ENCODE data around the gene CDK5RAP1.
A peak's percentile ranks its signal among the peaks of the same experiment; 100 is the strongest.
"Not testable (repeated sequence)": the region's sequence is repeated elsewhere in the genome, so short reads cannot be mapped to it uniquely, and the experiment has no call there.

Gene CDK5RAP1

DNA sequence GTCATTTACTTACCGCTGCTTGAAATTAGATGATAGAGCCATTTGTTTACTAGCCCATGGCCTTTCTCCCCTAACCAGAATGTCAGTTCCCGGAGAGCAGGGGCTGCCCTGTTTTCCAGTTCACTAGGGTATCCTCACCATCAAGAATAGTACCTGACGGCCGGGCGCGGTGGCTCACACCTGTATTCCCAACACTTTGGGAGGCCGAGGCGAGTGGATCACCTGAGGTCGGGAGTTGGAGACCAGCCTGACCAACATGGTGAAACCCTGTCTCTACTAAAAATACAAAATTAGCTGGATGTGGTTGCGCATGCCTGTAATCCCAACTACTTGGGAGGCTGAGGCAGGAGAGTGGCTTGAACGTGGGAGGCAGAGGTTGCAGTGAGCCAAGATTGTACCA lies 22.6 kb upstream of the CDK5RAP1 start:
- not testable (repeated sequence) for DNase-seq (ENCODE audit: low read depth); H3K4me3 ChIP-seq (ENCODE audit: low read depth, low read length)

GRCh38 chr20:33423141-33423834 lies 22.0 kb upstream of the CDK5RAP1 start:
- DNase-seq (ENCODE audit: low read depth), result peak; percentile 68
- no peak overlapping the region for H3K4me3 ChIP-seq (ENCODE audit: low read depth, low read length)

- DNase-seq (ENCODE audit: low read depth), result no peak
- H3K4me3 ChIP-seq (ENCODE audit: low read depth, low read length), result no peak overlapping the region
Measured at GRCh38 chr20:33419140-33419974, 18.0 kb upstream of the CDK5RAP1 start.

DNA sequence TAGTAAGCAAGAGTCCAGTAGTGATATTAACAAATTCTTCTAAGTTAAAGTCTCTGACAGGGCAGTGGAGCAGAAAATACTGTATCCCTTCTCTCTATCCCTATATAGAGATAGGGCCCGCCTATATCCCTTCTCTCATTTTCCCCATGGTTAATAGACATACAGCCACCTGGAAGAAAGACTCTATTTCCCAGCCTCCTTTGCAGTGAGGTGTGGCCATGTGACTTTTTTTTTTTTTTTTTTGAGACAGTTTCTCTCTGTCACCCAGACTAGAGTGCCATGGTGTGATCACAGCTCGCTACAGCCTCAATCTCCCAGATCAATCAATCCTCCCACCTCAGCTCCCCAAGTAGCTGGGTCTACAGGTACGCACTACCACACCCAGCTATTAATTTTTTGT lies 16.7 kb upstream of the CDK5RAP1 start:
- no peak overlapping the region for H3K4me3 ChIP-seq (ENCODE audit: low read depth, low read length)
- no peak for DNase-seq (ENCODE audit: low read depth)

DNA sequence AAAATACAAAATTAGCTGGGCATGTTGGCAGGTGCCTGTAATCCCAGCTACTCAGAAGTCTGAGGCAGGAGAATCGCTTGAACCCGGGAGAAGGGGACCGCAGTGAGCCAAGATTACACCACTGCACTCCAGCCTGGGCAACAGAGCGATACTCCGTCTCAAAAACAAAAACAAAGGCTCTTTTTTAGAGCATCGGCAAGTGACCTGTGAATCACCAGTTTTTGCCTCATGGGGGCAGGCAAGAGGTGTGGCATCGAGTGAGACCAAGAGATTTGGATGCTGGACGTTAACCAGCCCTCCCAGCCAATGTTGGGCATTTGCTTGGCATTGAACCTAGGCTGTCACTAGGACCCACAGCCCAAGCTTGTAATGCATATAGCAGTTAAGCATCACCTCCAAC lies 14.6 kb upstream of the CDK5RAP1 start:
- no peak overlapping the region for H3K4me3 ChIP-seq (ENCODE audit: low read depth, low read length)
- DNase-seq (ENCODE audit: low read depth), result no peak

GRCh38 chr20:33412484-33412838 lies 11.1 kb upstream of the CDK5RAP1 start:
- H3K4me3 ChIP-seq (ENCODE audit: low read depth, low read length), result no peak overlapping the region
- DNase-seq (ENCODE audit: low read depth), result no peak

GRCh38 chr20:33411711-33412483 lies 10.6 kb upstream of the CDK5RAP1 start:
- DNase-seq (ENCODE audit: low read depth), result no peak
- no peak overlapping the region for H3K4me3 ChIP-seq (ENCODE audit: low read depth, low read length)

DNA sequence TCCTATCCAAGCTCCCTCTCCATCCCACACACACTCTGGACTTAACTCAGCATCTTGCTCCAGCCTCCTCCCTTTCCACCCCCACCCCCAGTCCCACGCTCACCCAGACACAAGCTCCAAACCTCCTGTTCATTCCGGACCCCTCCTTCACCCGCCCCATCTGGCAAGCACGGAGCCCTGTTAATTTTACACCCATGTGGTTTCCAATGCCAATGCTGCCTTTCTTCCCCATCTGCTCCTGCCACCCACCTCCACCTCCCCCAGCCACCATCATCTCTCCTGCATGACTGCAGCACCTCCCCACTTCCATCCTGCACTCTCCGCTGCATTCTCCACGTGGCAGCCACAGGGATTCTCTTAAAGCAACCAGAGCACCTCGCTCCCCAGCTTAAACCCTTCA lies 9.9 kb upstream of the CDK5RAP1 start:
- DNase-seq (ENCODE audit: low read depth), result no peak
- H3K4me3 ChIP-seq (ENCODE audit: low read depth, low read length), result no peak overlapping the region

DNA sequence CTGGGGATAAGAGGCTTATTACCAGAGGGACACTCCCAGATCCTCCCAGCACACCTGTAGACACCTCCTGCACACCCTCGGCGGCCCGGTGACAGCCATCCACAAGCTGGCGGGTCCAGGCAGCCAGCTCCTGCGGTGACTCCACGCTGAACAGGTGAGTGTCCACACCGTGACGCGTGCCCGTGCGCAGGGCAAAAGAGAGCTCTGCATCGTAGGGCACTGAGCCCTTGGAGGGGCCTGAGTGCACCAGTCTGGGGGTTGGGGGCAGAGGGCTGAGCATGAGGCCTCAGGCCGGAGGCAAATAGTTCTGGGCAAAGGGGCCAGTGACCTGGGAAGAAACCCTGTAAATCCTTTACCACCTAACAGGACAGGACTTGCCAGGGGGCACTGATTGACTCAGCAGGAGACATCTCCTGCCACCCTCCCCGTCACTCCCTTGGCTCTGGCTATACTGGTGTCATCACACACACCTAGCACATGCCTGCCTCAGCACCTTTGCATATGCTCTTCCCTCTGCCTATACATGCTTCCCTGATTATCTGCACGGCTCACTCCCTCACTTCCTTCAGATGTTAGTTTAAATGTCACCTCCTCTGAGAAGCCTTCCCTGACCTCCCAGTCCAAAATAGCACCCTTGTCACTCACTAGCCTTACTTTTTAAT lies 8.9 kb upstream of the CDK5RAP1 start:
- no peak for DNase-seq (ENCODE audit: low read depth)
- no peak overlapping the region for H3K4me3 ChIP-seq (ENCODE audit: low read depth, low read length)

DNA sequence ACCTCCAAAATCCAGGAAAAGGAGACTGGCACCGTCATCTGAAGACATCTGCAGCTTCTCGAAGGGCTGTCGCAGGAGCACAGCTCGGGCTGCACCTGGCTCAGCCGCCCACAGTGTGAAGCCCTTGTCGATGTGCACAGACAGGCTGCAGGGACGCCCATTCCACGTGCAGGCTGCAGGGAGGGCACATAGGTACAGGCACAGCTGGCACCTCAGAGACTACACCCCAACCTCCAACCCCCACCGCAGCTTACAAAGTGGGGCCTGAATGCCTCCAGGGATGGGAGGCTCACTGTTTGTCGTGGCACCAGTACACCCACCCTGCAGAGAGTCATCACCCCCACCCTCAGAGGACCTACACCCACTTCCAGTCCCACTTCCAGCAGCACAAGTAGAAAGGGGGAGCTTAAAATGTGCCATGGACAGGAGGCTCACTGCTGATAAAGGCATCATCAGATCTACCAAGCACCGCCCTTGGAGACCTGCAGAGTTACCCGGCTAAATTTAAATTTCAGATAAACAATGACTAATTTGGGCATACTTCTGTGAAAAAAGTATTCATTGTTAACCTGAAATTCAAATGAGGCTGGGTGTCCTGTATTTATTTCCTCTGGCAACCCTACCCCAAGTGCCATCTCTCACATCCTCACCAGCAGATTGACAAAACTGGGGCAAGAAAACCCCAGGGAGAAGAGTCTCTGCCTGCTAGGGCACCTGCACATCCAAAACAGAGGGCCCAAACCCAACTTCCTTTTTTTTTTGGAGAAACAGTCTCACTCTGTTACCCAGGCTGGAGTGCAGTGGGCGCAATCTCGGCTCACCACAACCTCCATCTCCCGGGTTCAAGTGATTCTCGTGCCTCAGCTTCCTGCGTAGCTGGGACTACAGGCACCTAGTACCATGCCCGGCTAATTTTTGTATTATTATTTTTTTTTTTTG lies 7.7 kb upstream of the CDK5RAP1 start:
- H3K4me3 ChIP-seq (ENCODE audit: low read depth, low read length), result no peak overlapping the region
- DNase-seq (ENCODE audit: low read depth), result no peak

DNA sequence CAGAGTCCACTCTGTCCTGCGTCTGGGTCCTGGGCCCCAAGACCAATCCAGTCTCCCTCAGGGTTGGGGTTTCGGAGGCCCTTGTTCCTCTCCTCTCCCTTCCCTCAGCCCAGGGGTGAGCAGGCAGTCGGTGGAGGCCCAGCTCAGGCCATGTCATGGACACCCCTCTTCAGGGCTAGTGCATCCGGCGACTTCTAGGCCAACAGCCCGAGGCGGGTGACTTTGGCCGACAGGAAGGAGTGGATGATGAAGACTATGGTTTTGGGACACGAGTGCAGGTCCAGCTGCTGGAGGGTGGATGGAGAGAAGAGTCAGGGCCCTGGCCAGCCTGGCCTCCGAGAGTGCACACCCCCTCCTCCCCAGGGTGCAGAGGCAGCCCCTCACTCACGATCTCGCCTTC lies 7.0 kb upstream of the CDK5RAP1 start:
- H3K4me3 ChIP-seq (ENCODE audit: low read depth, low read length), result no peak overlapping the region
- DNase-seq (ENCODE audit: low read depth), result no peak

GRCh38 chr20:33407796-33408195 lies 6.5 kb upstream of the CDK5RAP1 start:
- H3K4me3 ChIP-seq (ENCODE audit: low read depth, low read length), result no peak overlapping the region
- no peak for DNase-seq (ENCODE audit: low read depth)

DNA sequence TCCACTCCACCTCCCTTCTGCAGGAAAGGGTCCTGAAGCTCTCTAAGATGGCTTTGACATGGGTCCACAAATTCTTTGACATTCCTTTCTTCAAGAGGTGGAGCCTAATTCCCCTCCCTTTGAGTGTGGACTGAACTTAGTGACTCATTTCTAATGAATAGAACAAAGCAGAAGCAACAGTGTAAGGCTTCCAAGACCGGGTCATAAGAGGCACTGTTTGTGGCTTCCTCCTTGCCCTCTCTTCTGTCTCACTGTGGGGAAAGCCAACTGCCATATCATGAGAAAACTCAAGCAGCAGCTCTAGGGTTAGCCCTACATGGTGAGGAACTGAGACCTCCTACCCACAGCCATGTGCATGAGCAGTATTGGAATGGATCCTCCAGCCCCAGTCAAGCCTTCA lies 5.9 kb upstream of the CDK5RAP1 start:
- DNase-seq (ENCODE audit: low read depth), result no peak

DNA sequence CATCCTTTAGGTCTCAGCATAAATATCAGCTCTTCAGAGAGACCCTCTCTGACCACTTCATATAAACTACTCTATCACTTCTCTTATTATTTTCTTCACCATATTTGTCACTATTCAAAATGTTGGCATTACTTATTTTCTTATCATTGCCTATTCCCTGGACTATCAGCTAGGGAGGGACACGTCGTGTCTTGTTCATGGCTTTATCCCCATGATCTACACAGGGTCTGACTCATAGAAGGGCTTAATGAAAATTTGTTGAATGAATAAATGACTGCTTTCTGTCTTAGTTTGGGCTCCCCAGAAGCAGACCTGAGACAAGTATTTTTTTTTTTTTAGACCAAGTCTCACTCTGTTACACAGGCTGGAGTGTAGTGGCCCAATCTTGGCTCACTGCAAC lies 3.0 kb upstream of the CDK5RAP1 start:
- H3K4me3 ChIP-seq (ENCODE audit: low read depth, low read length), result no peak overlapping the region
- DNase-seq (ENCODE audit: low read depth), result no peak

More for the DNA sequence above, 5.9 kb upstream of the CDK5RAP1 start:
- H3K4me3 ChIP-seq (ENCODE audit: low read depth, low read length), result no peak overlapping the region

- DNase-seq (ENCODE audit: low read depth), result no peak
Measured at GRCh38 chr20:33401921-33402369, 626 bp upstream of the CDK5RAP1 start.

GRCh38 chr20:33400812-33401183 lies 521 bp downstream of the CDK5RAP1 start:
- H3K4me3 ChIP-seq (ENCODE audit: low read depth, low read length), result peak overlapping the region; percentile 93
- DNase-seq (ENCODE audit: low read depth), result no peak

More at GRCh38 chr20:33401921-33402369, 626 bp upstream of the CDK5RAP1 start:
- H3K4me3 ChIP-seq (ENCODE audit: low read depth, low read length), result peak overlapping the region; percentile 93

DNA sequence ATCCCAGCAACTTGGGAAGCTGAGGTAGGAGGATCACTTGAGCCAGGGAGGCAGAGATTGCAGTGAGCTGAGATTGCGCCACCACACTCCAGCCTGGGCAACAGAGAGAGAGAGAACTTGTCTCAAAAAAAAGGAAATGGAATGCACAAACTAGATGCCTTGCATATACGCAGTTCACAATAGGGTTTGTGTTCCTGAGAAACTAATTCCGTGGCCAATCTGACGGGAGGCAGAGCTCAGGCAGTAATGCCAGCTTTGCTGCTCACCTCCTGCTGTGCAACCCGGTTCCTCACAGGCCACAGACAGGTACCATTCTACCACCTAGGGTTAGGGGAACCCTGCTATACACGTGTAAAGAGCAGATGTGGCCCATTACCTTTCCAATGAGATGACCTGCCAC lies 1.4 kb downstream of the CDK5RAP1 start:
- peak overlapping the region; percentile 93 for H3K4me3 ChIP-seq (ENCODE audit: low read depth, low read length)
- DNase-seq (ENCODE audit: low read depth), result no peak

GRCh38 chr20:33394718-33395117 lies 6.6 kb downstream of the CDK5RAP1 start:
- DNase-seq (ENCODE audit: low read depth), result no peak
- H3K4me3 ChIP-seq (ENCODE audit: low read depth, low read length), result no peak overlapping the region

DNA sequence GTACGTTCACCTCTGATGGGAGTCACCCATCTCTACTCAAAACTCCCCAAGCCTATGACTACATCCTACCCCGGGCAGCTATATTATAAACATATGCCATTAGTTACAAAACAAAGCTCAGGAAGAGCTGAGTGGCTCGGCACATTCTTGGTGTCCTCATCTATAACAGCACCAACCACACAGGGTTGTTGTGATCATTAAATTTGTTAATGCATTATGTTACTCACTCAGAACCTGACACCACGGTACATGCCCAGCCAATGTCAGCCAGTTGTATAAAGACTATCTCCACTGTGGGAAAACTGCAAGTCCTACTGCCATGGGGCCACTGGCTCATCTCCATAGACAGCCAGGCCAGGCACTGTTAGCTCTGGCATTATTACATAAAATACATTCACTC lies 7.7 kb downstream of the CDK5RAP1 start:
- DNase-seq (ENCODE audit: low read depth), result no peak
- no peak overlapping the region for H3K4me3 ChIP-seq (ENCODE audit: low read depth, low read length)
